ENCODE results near the gene CDC42BPA.

DNA sequence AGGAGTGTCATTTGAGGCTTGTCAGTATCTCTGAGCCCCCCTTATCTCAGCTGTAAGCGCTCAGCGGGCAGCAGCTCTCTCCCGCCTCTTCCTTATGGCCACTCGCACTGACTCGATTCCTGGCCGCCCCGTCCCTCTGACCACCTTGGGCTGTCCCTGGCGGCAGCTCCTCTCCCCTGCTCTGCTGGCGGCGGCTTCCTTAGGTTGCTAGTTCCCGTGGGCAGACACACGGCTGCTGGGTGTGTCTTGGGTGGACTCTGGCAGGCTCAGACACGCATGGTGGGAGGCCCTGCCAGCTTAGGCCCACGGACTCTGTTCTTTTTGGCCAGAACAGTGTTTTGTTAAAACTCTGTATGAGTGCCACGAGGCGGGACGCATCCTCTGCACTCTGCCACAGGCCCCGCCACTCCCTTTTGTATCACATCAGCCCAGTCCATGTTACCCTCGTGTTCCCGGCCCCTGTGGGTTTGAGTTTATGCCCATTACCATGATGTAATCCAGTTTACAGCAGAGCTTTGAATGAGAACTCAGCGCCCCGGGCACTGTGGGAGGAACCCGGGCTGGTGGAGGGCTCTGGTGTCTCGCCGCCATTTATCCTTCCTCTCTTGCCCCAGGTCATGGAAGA lies 332.3 kb downstream of the CDC42BPA start:
- TF ChIP-seq MCM5 (IDR thresholded peaks at IDR 0.05; ENCODE audit: low read depth), result no peak
- TF ChIP-seq CEBPB (tag; IDR thresholded peaks at IDR 0.05), result no peak
- TF ChIP-seq, protein P1, sequence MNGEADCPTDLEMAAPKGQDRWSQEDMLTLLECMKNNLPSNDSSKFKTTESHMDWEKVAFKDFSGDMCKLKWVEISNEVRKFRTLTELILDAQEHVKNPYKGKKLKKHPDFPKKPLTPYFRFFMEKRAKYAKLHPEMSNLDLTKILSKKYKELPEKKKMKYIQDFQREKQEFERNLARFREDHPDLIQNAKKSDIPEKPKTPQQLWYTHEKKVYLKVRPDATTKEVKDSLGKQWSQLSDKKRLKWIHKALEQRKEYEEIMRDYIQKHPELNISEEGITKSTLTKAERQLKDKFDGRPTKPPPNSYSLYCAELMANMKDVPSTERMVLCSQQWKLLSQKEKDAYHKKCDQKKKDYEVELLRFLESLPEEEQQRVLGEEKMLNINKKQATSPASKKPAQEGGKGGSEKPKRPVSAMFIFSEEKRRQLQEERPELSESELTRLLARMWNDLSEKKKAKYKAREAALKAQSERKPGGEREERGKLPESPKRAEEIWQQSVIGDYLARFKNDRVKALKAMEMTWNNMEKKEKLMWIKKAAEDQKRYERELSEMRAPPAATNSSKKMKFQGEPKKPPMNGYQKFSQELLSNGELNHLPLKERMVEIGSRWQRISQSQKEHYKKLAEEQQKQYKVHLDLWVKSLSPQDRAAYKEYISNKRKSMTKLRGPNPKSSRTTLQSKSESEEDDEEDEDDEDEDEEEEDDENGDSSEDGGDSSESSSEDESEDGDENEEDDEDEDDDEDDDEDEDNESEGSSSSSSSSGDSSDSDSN (IDR thresholded peaks at IDR 0.05; ENCODE audit: borderline replicate concordance in 1 of 2, low read depth in 2 of 2, low read length in 2 of 2), result no peak
- TF ChIP-seq DPF2 (IDR thresholded peaks at IDR 0.05), result no peak
- TF ChIP-seq, protein P2, sequence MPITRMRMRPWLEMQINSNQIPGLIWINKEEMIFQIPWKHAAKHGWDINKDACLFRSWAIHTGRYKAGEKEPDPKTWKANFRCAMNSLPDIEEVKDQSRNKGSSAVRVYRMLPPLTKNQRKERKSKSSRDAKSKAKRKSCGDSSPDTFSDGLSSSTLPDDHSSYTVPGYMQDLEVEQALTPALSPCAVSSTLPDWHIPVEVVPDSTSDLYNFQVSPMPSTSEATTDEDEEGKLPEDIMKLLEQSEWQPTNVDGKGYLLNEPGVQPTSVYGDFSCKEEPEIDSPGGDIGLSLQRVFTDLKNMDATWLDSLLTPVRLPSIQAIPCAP (CRISPR knock-in tag; IDR thresholded peaks at IDR 0.05; ENCODE audit: borderline replicate concordance), result no peak
- TF ChIP-seq SAFB2 (IDR thresholded peaks at IDR 0.05; ENCODE audit: borderline replicate concordance, low read depth, low read length, severe bottlenecking), result no peak
- no peak for TF ChIP-seq FOS (IDR thresholded peaks at IDR 0.05; ENCODE audit: extremely low read depth, insufficient read length)
- TF ChIP-seq, protein P3, sequence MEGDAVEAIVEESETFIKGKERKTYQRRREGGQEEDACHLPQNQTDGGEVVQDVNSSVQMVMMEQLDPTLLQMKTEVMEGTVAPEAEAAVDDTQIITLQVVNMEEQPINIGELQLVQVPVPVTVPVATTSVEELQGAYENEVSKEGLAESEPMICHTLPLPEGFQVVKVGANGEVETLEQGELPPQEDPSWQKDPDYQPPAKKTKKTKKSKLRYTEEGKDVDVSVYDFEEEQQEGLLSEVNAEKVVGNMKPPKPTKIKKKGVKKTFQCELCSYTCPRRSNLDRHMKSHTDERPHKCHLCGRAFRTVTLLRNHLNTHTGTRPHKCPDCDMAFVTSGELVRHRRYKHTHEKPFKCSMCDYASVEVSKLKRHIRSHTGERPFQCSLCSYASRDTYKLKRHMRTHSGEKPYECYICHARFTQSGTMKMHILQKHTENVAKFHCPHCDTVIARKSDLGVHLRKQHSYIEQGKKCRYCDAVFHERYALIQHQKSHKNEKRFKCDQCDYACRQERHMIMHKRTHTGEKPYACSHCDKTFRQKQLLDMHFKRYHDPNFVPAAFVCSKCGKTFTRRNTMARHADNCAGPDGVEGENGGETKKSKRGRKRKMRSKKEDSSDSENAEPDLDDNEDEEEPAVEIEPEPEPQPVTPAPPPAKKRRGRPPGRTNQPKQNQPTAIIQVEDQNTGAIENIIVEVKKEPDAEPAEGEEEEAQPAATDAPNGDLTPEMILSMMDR (IDR thresholded peaks at IDR 0.05 in 2 of 3, conservative IDR thresholded peaks at IDR 0.05 in 1 of 3; ENCODE audit: insufficient read depth in 2 of 3, low read depth in 1 of 3, low read length in 3 of 3), result no peak
- no peak for TF ChIP-seq TEAD2 (tag; IDR thresholded peaks at IDR 0.05)
- TF ChIP-seq NCOR1 (IDR thresholded peaks at IDR 0.05), result no peak
- no peak for TF ChIP-seq MAZ (CRISPR knock-in tag; conservative IDR thresholded peaks at IDR 0.05 in 1 of 2, IDR thresholded peaks at IDR 0.05 in 1 of 2)
- no peak for TF ChIP-seq DNMT1 (IDR thresholded peaks at IDR 0.05)
- TF ChIP-seq DIDO1 (tag; IDR thresholded peaks at IDR 0.05; ENCODE audit: low read depth), result no peak
- TF ChIP-seq ESRRA (IDR thresholded peaks at IDR 0.05; ENCODE audit: borderline replicate concordance, low read depth), result no peak
